ENCODE measurements around the gene KLF7. TPM values are rescaled to one million over a fixed set of nuclear protein-coding genes. Genes with fewer than 3 reads are reported as not detected.

The KLF7 gene
- total RNA-seq, 1 donor from 2014 or later = 36.7 TPM

DNA sequence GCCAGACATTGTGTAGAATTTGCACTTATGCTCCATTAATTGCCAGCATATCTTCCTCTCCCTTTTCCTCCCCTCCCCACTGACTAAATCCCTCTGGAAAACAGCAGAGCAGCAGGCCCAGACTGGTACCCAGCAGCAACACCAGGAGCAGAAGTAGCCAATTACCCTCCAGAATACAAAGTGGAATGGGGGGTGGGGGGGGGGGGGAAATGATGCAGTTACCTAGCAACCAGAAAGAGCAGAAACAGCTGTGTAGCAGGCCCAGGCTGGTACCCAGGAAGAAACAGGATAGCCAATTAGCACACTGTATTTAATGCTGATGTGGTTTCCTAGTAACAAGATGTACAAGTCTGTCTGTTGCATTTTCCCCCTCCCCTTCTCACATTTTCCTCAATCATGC, 52.3 kb downstream of the KLF7 start:
- no peak for DNase-seq (ENCODE audit: extremely low spot score, unreplicated experiment)
- Mint-ChIP-seq H3K27ac (ENCODE audit: unreplicated experiment) (no peak overlapping the region), H3K36me3 (ENCODE audit: unreplicated experiment) (peaks cover 9% of the 10 kb centered on the region), H3K27me3 (ENCODE audit: unreplicated experiment) (no peaks in the 10 kb centered on the region), H3K9me3 (ENCODE audit: unreplicated experiment) (no peaks in the 10 kb centered on the region), H3K4me1 (ENCODE audit: unreplicated experiment) (peaks cover 14% of the 10 kb centered on the region), H3K4me3 (ENCODE audit: unreplicated experiment) (no peak overlapping the region)
- TF ChIP-seq, protein P1, sequence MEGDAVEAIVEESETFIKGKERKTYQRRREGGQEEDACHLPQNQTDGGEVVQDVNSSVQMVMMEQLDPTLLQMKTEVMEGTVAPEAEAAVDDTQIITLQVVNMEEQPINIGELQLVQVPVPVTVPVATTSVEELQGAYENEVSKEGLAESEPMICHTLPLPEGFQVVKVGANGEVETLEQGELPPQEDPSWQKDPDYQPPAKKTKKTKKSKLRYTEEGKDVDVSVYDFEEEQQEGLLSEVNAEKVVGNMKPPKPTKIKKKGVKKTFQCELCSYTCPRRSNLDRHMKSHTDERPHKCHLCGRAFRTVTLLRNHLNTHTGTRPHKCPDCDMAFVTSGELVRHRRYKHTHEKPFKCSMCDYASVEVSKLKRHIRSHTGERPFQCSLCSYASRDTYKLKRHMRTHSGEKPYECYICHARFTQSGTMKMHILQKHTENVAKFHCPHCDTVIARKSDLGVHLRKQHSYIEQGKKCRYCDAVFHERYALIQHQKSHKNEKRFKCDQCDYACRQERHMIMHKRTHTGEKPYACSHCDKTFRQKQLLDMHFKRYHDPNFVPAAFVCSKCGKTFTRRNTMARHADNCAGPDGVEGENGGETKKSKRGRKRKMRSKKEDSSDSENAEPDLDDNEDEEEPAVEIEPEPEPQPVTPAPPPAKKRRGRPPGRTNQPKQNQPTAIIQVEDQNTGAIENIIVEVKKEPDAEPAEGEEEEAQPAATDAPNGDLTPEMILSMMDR (IDR thresholded peaks at IDR 0.05) = no peak

DNA sequence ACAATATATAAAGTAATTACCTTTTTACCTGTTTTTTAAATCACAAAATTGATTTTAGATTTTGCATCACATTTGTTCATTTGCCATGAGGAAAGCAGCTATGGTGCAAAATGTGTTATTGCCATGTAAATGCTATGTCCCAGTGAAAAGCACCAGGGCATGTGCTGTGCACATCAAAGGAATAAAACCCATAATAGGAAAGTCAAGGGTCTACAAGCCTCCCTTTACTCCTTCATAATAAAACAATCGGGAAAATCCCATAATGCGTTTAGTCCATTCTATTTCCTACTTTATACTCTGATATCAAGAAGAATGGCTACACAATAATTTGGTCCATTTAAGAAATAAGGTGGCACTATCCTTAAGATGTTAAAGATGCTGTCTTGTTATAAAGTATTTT, 53.0 kb downstream of the KLF7 start:
- TF ChIP-seq, protein P1 (IDR thresholded peaks at IDR 0.05) = no peak
- Mint-ChIP-seq H3K27ac (ENCODE audit: unreplicated experiment) (no peak overlapping the region), H3K9me3 (ENCODE audit: unreplicated experiment) (no peaks in the 10 kb centered on the region), H3K4me1 (ENCODE audit: unreplicated experiment) (peaks cover 14% of the 10 kb centered on the region), H3K36me3 (ENCODE audit: unreplicated experiment) (peaks cover 12% of the 10 kb centered on the region), H3K27me3 (ENCODE audit: unreplicated experiment) (no peaks in the 10 kb centered on the region), H3K4me3 (ENCODE audit: unreplicated experiment) (no peak overlapping the region)
- DNase-seq (ENCODE audit: extremely low spot score, unreplicated experiment) = no peak

DNA sequence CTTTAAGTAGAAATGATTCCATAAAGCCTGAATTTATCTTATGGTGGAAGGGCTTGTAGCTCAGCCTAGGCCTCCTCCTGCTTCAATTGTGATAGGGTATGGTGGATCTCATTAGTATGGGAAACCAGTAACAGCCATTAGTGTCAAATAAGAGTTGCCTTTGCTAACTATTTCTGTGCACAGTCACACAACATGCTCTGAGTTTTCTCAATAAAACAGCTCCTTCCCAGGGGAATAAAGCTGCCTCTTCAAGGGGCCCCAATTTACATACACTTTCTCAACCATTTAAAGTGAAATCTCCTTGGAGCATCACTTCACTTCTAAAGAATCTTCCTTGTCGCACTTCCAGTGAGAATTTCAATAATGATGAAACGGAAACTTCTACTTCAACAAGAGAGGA, 53.4 kb downstream of the KLF7 start:
- Mint-ChIP-seq H3K4me1 (ENCODE audit: unreplicated experiment) (peaks cover 14% of the 10 kb centered on the region), H3K36me3 (ENCODE audit: unreplicated experiment) (peaks cover 16% of the 10 kb centered on the region), H3K27me3 (ENCODE audit: unreplicated experiment) (no peaks in the 10 kb centered on the region), H3K27ac (ENCODE audit: unreplicated experiment) (no peak overlapping the region), H3K9me3 (ENCODE audit: unreplicated experiment) (no peaks in the 10 kb centered on the region), H3K4me3 (ENCODE audit: unreplicated experiment) (no peak overlapping the region)
- no peak for DNase-seq (ENCODE audit: extremely low spot score, unreplicated experiment)
- TF ChIP-seq, protein P1 (IDR thresholded peaks at IDR 0.05) = no peak

DNA sequence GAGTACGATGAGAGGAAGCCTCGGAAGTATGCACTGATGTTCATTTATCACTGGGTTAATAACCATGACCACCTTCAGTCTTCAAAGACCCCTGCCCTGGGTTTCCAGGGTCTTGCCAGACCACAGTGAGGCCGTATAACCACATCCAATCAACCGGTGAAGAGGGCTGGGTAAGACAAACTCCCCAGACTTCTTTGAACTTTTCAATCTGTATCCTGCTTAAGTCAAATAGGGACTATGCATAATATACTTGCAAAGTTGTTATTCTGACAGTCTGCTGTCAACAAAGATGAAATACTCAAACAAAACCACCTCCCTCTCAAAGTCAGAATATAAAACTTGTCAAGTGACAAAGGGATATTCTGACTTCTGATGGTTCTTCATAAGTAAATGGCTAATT, 54.0 kb downstream of the KLF7 start:
- Mint-ChIP-seq H3K9me3 (ENCODE audit: unreplicated experiment) (no peaks in the 10 kb centered on the region), H3K36me3 (ENCODE audit: unreplicated experiment) (peaks cover 19% of the 10 kb centered on the region), H3K4me3 (ENCODE audit: unreplicated experiment) (no peak overlapping the region), H3K27ac (ENCODE audit: unreplicated experiment) (no peak overlapping the region), H3K27me3 (ENCODE audit: unreplicated experiment) (no peaks in the 10 kb centered on the region), H3K4me1 (ENCODE audit: unreplicated experiment) (peaks cover 12% of the 10 kb centered on the region)
- no peak for DNase-seq (ENCODE audit: extremely low spot score, unreplicated experiment)
- TF ChIP-seq, protein P1 (IDR thresholded peaks at IDR 0.05) = no peak

DNA sequence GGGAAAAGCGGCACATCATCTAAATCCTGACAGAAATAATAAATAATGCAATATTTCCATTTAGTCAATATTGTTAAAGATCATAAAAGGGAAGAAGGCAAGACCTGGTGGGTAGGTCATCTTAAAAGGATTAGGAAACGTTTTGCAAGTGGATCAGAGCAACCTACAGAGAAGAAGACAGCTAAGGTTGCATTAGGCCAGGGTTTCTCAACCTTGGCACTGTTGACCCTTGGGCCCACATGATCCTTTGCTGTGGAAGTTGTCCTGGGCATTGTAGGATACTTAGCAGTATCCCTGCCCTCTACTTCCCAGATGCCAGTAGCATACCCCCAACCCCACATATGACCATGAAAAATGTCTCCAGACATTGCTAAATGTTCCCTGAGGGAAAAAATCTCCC, 55.0 kb downstream of the KLF7 start:
- Mint-ChIP-seq H3K36me3 (ENCODE audit: unreplicated experiment) (peaks cover 27% of the 10 kb centered on the region), H3K27ac (ENCODE audit: unreplicated experiment) (no peak overlapping the region), H3K27me3 (ENCODE audit: unreplicated experiment) (no peaks in the 10 kb centered on the region), H3K9me3 (ENCODE audit: unreplicated experiment) (no peaks in the 10 kb centered on the region), H3K4me1 (ENCODE audit: unreplicated experiment) (peaks cover 2% of the 10 kb centered on the region), H3K4me3 (ENCODE audit: unreplicated experiment) (no peak overlapping the region)
- TF ChIP-seq, protein P1 (IDR thresholded peaks at IDR 0.05) = no peak
- DNase-seq (ENCODE audit: extremely low spot score, unreplicated experiment) = no peak
